ELF-1 (cell line): Measurements from ENCODE around the gene RAD51B.
"Not testable (repeated sequence)": the region's sequence is repeated elsewhere in the genome, so short reads cannot be mapped to it uniquely, and the experiment has no call there.

Experiments
- DNase-seq: peaks from one replicate; pipeline ENCODE4 v3.0.0-alpha.2; 2016; ENCODE audit warnings: low read depth, low spot score

Gene RAD51B

GRCh38 chr14:68654471-68654941, 834.9 kb downstream of the RAD51B start:
- no peak for DNase-seq

- no peak for DNase-seq
Measured at GRCh38 chr14:68655021-68655831, 835.6 kb downstream of the RAD51B start.

GRCh38 chr14:68655911-68656316, 836.3 kb downstream of the RAD51B start:
- no peak for DNase-seq

GRCh38 chr14:68656452-68656851, 836.9 kb downstream of the RAD51B start:
- DNase-seq, result no peak

GRCh38 chr14:68657300-68658028, 837.9 kb downstream of the RAD51B start:
- DNase-seq, result no peak

GRCh38 chr14:68658029-68658509, 838.5 kb downstream of the RAD51B start:
- no peak for DNase-seq

GRCh38 chr14:68658943-68659931, 839.7 kb downstream of the RAD51B start:
- peak; percentile 67 for DNase-seq

GRCh38 chr14:68660495-68660894, 840.9 kb downstream of the RAD51B start:
- peak; percentile 15 for DNase-seq

- DNase-seq, result peak; percentile 20
Measured at GRCh38 chr14:68661226-68662225, 841.9 kb downstream of the RAD51B start.

GRCh38 chr14:68662392-68662791, 842.8 kb downstream of the RAD51B start:
- no peak for DNase-seq

GRCh38 chr14:68662826-68663225, 843.2 kb downstream of the RAD51B start:
- not testable (repeated sequence) for DNase-seq

GRCh38 chr14:68663385-68664076, 844.0 kb downstream of the RAD51B start:
- DNase-seq, result no peak

GRCh38 chr14:68664225-68664681, 844.7 kb downstream of the RAD51B start:
- no peak for DNase-seq

GRCh38 chr14:68665131-68665530, 845.6 kb downstream of the RAD51B start:
- DNase-seq, result no peak

GRCh38 chr14:68665792-68666204, 846.2 kb downstream of the RAD51B start:
- DNase-seq, result no peak

- no peak for DNase-seq
Measured at GRCh38 chr14:68666236-68666635, 846.7 kb downstream of the RAD51B start.

GRCh38 chr14:68666899-68667298, 847.3 kb downstream of the RAD51B start:
- no peak for DNase-seq

- DNase-seq, result no peak
Measured at GRCh38 chr14:68667313-68667791, 847.8 kb downstream of the RAD51B start.

- no peak for DNase-seq
Measured at GRCh38 chr14:68668028-68668427, 848.4 kb downstream of the RAD51B start.
